B cell (primary cell): ENCODE measurements around the gene TMEM271. TPM values are rescaled to one million over a fixed set of nuclear protein-coding genes. Genes with fewer than 3 reads are reported as not detected.

Experiments used
- ATAC-seq: fragments of 200-7000 bp; cut with Tn5 transposase; one replicate; pipeline ENCODE4 v1.10.0; 2021; ENCODE audit warnings: low read depth, mild to moderate bottlenecking, moderate number of reproducible peaks, moderate library complexity
- CTCF ChIA-PET: fragments of 350-600 bp; sonication (Branson Sonifier 250); formaldehyde crosslinking; loops from one replicate; lab custom pipeline; 2021; ENCODE audit warnings: antibody characterized with exemption, inconsistent platforms; lab: Charles Lee
- POLR2A ChIA-PET: fragments of 350-600 bp; sonication (Branson Sonifier 250); formaldehyde crosslinking; loops from one replicate; lab custom pipeline; 2021; ENCODE audit warnings: antibody characterized with exemption; lab: Charles Lee
- DNase-seq: peaks from one replicate; pipeline ENCODE4 v3.0.0; 2013
- H2AFZ ChIP-seq: 2 replicates; pipeline ENCODE4 v1.6.1; 2012; ENCODE audit warnings: mild to moderate bottlenecking, low read depth, low read length; ENCODE audit not compliant: insufficient read depth, poor library complexity, severe bottlenecking
- H3K27ac ChIP-seq, 2 donors: 1 replicate in 1 of 2; 2 replicates in 1 of 2; pipeline ENCODE4 v1.5.1; 2012 to 2013; ENCODE audit warnings: low read length in 2 of 2, mild to moderate bottlenecking in 2 of 2, moderate library complexity in 1 of 2
- H3K27me3 ChIP-seq, 4 experiments: fragments of 200-600 bp in 1 of 4; sonication (generic) in 1 of 4; replicated peaks in 1 of 4; 1 replicate in 2 of 4; 2 replicates in 2 of 4; pipeline versions ENCODE4 v1.6.1 to v1.7.0; 2013 to 2016; ENCODE audit warnings: low read length in 3 of 4, mild to moderate bottlenecking in 2 of 4, mixed read lengths in 1 of 4, moderate library complexity in 1 of 4; ENCODE audit not compliant: insufficient read depth in 4 of 4, control insufficient read depth in 3 of 4; ENCODE audit errors: control extremely low read depth in 1 of 4
- H3K36me3 ChIP-seq, 2 experiments: replicated peaks in 1 of 2; 1 replicate in 1 of 2; 2 replicates in 1 of 2; pipeline versions ENCODE4 v1.6.1 to v1.7.1; 2013; ENCODE audit warnings: low read length in 1 of 2; ENCODE audit not compliant: insufficient read depth in 2 of 2, control insufficient read depth in 1 of 2; ENCODE audit errors: control extremely low read depth in 1 of 2, extremely low read depth in 1 of 2
- H3K4me1 ChIP-seq, 2 donors: fragments of 200-600 bp in 1 of 2; sonication (generic) in 1 of 2; 1 replicate in 1 of 2; 2 replicates in 1 of 2; pipeline versions ENCODE4 v1.5.1 to v1.6.1; 2013 to 2017; ENCODE audit warnings: low read length in 2 of 2; ENCODE audit not compliant: control insufficient read depth in 2 of 2, insufficient read depth in 2 of 2
- H3K4me2 ChIP-seq: replicated peaks from 2 replicates; pipeline ENCODE3; 2012; ENCODE audit warnings: mild to moderate bottlenecking, low read depth, low read length; ENCODE audit not compliant: poor library complexity, severe bottlenecking
- H3K4me3 ChIP-seq, 5 experiments: fragments of 200-600 bp in 1 of 5; sonication (generic) in 1 of 5; 1 replicate in 3 of 5; 2 replicates in 2 of 5; pipeline versions ENCODE4 v1.5.1 to v1.7.0; 2011 to 2016; ENCODE audit warnings: low read length in 4 of 5, mild to moderate bottlenecking in 4 of 5, low read depth in 2 of 5, control low read depth in 1 of 5, moderate library complexity in 1 of 5; ENCODE audit not compliant: insufficient read depth in 1 of 5; ENCODE audit errors: control extremely low read depth in 1 of 5, extremely low read depth in 1 of 5
- H3K79me2 ChIP-seq: fragments of 200-600 bp; sonication (generic); one replicate; pipeline ENCODE4 v1.6.0; 2016; ENCODE audit warnings: low read length; ENCODE audit not compliant: control insufficient read depth, insufficient read depth
- H3K9ac ChIP-seq: fragments of 200-600 bp; sonication (generic); 2 replicates; pipeline ENCODE4 v1.6.1; 2017; ENCODE audit warnings: mild to moderate bottlenecking, low read length, moderate library complexity
- H3K9me3 ChIP-seq, 3 donors: one replicate each; pipeline versions ENCODE4 v1.6.1 to v1.7.1; 2013; ENCODE audit warnings: low read length in 2 of 3; ENCODE audit not compliant: control insufficient read depth in 2 of 3, insufficient read depth in 1 of 3; ENCODE audit errors: control extremely low read depth in 1 of 3
- H4K20me1 ChIP-seq: 2 replicates; pipeline ENCODE4 v1.6.0; 2012; ENCODE audit warnings: mild to moderate bottlenecking, low read length; ENCODE audit not compliant: insufficient read depth, control insufficient read depth, poor library complexity, severe bottlenecking
- H3K27ac Mint-ChIP-seq: one replicate; pipeline ENCODE4 v1.8.0; 2021; ENCODE audit warnings: mixed read lengths
- H3K27me3 Mint-ChIP-seq: one replicate; pipeline ENCODE4 v1.8.0; 2021; ENCODE audit warnings: mixed read lengths
- H3K4me1 Mint-ChIP-seq: one replicate; pipeline ENCODE4 v1.8.0; 2021; ENCODE audit warnings: mixed read lengths
- H3K4me3 Mint-ChIP-seq: one replicate; pipeline ENCODE4 v1.8.0; 2021; ENCODE audit warnings: mixed read lengths
- H3K9me3 Mint-ChIP-seq: one replicate; pipeline ENCODE4 v1.8.0; 2022; ENCODE audit warnings: mixed read lengths; ENCODE audit not compliant: insufficient read depth
- EZH2 ChIP-seq: IDR thresholded peaks from 2 replicates; pipeline ENCODE4 v1.6.1; 2012; ENCODE audit warnings: borderline replicate concordance, low read depth, mild to moderate bottlenecking, moderate library complexity, low read length; ENCODE audit not compliant: insufficient read depth, poor library complexity, severe bottlenecking
- WGBS: methylation state at CpG from one replicate; pipeline ENCODE4 v1.1.5; 2013; ENCODE audit warnings: missing lambda C conversion rate; ENCODE audit not compliant: insufficient coverage; 5-methylcytosine and 5-hydroxymethylcytosine counted together
- intact Hi-C: fragments of 100-400 bp; cut with micrococcal nuclease; formaldehyde crosslinking; loops from one replicate; pipeline ENCODE4 v1.10.0; 2022
- polyA plus RNA-seq: library from polyadenylated mRNA; depleted of rRNA; stranded (reverse); fragments of >200 nt; gene quantifications from 2 replicates; pipeline ENCODE4 v1.2.3, GENCODE V29; 2012
- total RNA-seq, 2 donors: library from RNA; stranded (reverse); fragments of 120-200 nt in 1 of 2; gene quantifications; 1 replicate in 1 of 2; 2 replicates in 1 of 2; pipeline versions ENCODE4 v1.2.3 to v1.2.4, GENCODE V29; 2013 to 2022
- TF ChIP-seq, protein P1 (sequence below): fragments of 200-600 bp; IDR thresholded peaks from one replicate; pipeline ENCODE4 v1.8.0; 2022; ENCODE audit warnings: antibody characterized with exemption, mild to moderate bottlenecking

The TMEM271 gene
- total and polyA plus RNA-seq, 2 donors (not counting 1 experiment from before 2014, with no cell fraction given): not detected

GRCh38 chr4:577499-578450 lies 1.7 kb upstream of the TMEM271 start:
- H3K9me3 Mint-ChIP-seq: no peaks in the 10 kb centered on the region
- Histone ChIP-seq H3K79me2 (no peaks in the 10 kb centered on the region), H3K36me3 (no peaks in the 10 kb centered on the region), H3K27me3 (peaks cover 0 to 48% (median 16%) of the 10 kb centered on the region in 4 experiments), H3K4me2 (peak overlapping the region; percentile 43), H3K4me1 (peaks cover 13 to 19% of the 10 kb centered on the region in 2 donors), H3K9me3 (peaks cover 0 to 49% (median 0%) of the 10 kb centered on the region in 3 donors), H3K9ac (no peak overlapping the region), H3K27ac (no peak overlapping the region), H3K4me3 (no peak overlapping the region), H2AFZ (no peak overlapping the region), H4K20me1 (no peaks in the 10 kb centered on the region)
- ChIA-PET POLR2A (no interaction called here), CTCF (no interaction called here)
- no peak for TF ChIP-seq EZH2
- TF ChIP-seq, protein P1, sequence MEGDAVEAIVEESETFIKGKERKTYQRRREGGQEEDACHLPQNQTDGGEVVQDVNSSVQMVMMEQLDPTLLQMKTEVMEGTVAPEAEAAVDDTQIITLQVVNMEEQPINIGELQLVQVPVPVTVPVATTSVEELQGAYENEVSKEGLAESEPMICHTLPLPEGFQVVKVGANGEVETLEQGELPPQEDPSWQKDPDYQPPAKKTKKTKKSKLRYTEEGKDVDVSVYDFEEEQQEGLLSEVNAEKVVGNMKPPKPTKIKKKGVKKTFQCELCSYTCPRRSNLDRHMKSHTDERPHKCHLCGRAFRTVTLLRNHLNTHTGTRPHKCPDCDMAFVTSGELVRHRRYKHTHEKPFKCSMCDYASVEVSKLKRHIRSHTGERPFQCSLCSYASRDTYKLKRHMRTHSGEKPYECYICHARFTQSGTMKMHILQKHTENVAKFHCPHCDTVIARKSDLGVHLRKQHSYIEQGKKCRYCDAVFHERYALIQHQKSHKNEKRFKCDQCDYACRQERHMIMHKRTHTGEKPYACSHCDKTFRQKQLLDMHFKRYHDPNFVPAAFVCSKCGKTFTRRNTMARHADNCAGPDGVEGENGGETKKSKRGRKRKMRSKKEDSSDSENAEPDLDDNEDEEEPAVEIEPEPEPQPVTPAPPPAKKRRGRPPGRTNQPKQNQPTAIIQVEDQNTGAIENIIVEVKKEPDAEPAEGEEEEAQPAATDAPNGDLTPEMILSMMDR: no peak
- no peak for DNase-seq
- peak overlapping the region; percentile 14 for H3K4me3 Mint-ChIP-seq
- peaks cover 52% of the 10 kb centered on the region for H3K27me3 Mint-ChIP-seq
- no peak overlapping the region for H3K27ac Mint-ChIP-seq
- no peak for ATAC-seq
- WGBS: 6% methylated on average over 52 of the region's 52 CpGs
- intact Hi-C loops: no loop called here
- peaks cover 17% of the 10 kb centered on the region for H3K4me1 Mint-ChIP-seq

GRCh38 chr4:576991-577498 lies 950 bp upstream of the TMEM271 start:
- H3K27me3 Mint-ChIP-seq: peaks cover 52% of the 10 kb centered on the region
- Histone ChIP-seq H4K20me1 (no peaks in the 10 kb centered on the region), H2AFZ (no peak overlapping the region), H3K27me3 (peaks cover 0 to 55% (median 17%) of the 10 kb centered on the region in 4 experiments), H3K4me1 (peaks cover 13 to 19% of the 10 kb centered on the region in 2 donors), H3K79me2 (no peaks in the 10 kb centered on the region), H3K4me3 (no peak overlapping the region), H3K36me3 (no peaks in the 10 kb centered on the region), H3K9ac (no peak overlapping the region), H3K27ac (no peak overlapping the region), H3K4me2 (peak overlapping the region; percentile 43), H3K9me3 (peaks cover 0 to 49% (median 0%) of the 10 kb centered on the region in 3 donors)
- no peak for TF ChIP-seq EZH2
- TF ChIP-seq, protein P1: no peak
- DNase-seq (no peak), ATAC-seq (no peak)
- ChIA-PET POLR2A (no interaction called here), CTCF (no interaction called here)
- WGBS: 7% methylated on average over 30 of the region's 37 CpGs
- intact Hi-C loops: no loop called here
- H3K4me3 Mint-ChIP-seq: peak overlapping the region; percentile 48
- H3K27ac Mint-ChIP-seq: no peak overlapping the region
- H3K4me1 Mint-ChIP-seq: peaks cover 17% of the 10 kb centered on the region
- H3K9me3 Mint-ChIP-seq: no peaks in the 10 kb centered on the region
